ENCODE measurements around the gene IL1R2. TPM values are rescaled to one million over a fixed set of nuclear protein-coding genes. Genes with fewer than 3 reads are reported as not detected.

Gene IL1R2
- polyA plus RNA-seq, 1 experiment, result not detected

GRCh38 chr2:102012061-102012614 lies 20.4 kb downstream of the IL1R2 start:
- CTCF ChIA-PET, result interaction anchor here (1.5 to 1.9 kb wide), 5 partner anchors 8 to 233 kb away, joined by 3 to 11 read pairs (median 6); no protein-coding TSS in a partner anchor
- no peaks in the 10 kb centered on the region for H3K27me3 ChIP-seq (ENCODE audit: control insufficient read depth, insufficient read depth, low read length)
- DNase-seq (ENCODE audit: low read depth), result no peak
- POLR2A ChIA-PET, result no interaction called here
- TF ChIP-seq CTCF (IDR thresholded peaks at IDR 0.05; ENCODE audit: insufficient read depth, low read depth, low read length), result no peak
- no peak overlapping the region for H3K4me3 ChIP-seq (ENCODE audit: low read depth, low read length)
- H3K36me3 ChIP-seq (ENCODE audit: control insufficient read depth, insufficient read depth, low read length), result no peaks in the 10 kb centered on the region

- no peak for TF ChIP-seq CTCF (IDR thresholded peaks at IDR 0.05; ENCODE audit: insufficient read depth, low read depth, low read length)
- Histone ChIP-seq H3K4me3 (ENCODE audit: low read depth, low read length) (no peak overlapping the region), H3K36me3 (ENCODE audit: control insufficient read depth, insufficient read depth, low read length) (no peaks in the 10 kb centered on the region), H3K27me3 (ENCODE audit: control insufficient read depth, insufficient read depth, low read length) (no peaks in the 10 kb centered on the region)
- DNase-seq (ENCODE audit: low read depth), result no peak
- ChIA-PET CTCF (interaction anchor here (0.7 to 5.5 kb wide), 9 partner anchors 7 to 232 kb away, joined by 3 to 33 read pairs (median 6); no protein-coding TSS in a partner anchor), POLR2A (no interaction called here)
Measured at GRCh38 chr2:102013206-102014040, 21.7 kb downstream of the IL1R2 start.

GRCh38 chr2:102014041-102014345 lies 22.2 kb downstream of the IL1R2 start:
- TF ChIP-seq CTCF (IDR thresholded peaks at IDR 0.05; ENCODE audit: insufficient read depth, low read depth, low read length), result no peak
- no peaks in the 10 kb centered on the region for H3K27me3 ChIP-seq (ENCODE audit: control insufficient read depth, insufficient read depth, low read length)
- CTCF ChIA-PET, result interaction anchor here (0.7 to 5.5 kb wide), 5 partner anchors 8 to 227 kb away, joined by 3 to 33 read pairs (median 6); no protein-coding TSS in a partner anchor
- no peak overlapping the region for H3K4me3 ChIP-seq (ENCODE audit: low read depth, low read length)
- DNase-seq (ENCODE audit: low read depth), result no peak
- POLR2A ChIA-PET, result no interaction called here
- no peaks in the 10 kb centered on the region for H3K36me3 ChIP-seq (ENCODE audit: control insufficient read depth, insufficient read depth, low read length)

GRCh38 chr2:102015399-102015798 lies 23.6 kb downstream of the IL1R2 start:
- Histone ChIP-seq H3K27me3 (ENCODE audit: control insufficient read depth, insufficient read depth, low read length) (no peaks in the 10 kb centered on the region), H3K36me3 (ENCODE audit: control insufficient read depth, insufficient read depth, low read length) (no peaks in the 10 kb centered on the region), H3K4me3 (ENCODE audit: low read depth, low read length) (no peak overlapping the region)
- POLR2A ChIA-PET, result interaction anchor here (0.5 kb wide), 1 partner anchor 184 kb away, joined by 6 read pairs; no protein-coding TSS in a partner anchor
- no peak for TF ChIP-seq CTCF (IDR thresholded peaks at IDR 0.05; ENCODE audit: insufficient read depth, low read depth, low read length)
- no peak for DNase-seq (ENCODE audit: low read depth)
- CTCF ChIA-PET, result interaction anchor here (1.3 to 5.5 kb wide), 4 partner anchors 9 to 225 kb away, joined by 3 to 33 read pairs (median 8); no protein-coding TSS in a partner anchor

GRCh38 chr2:102016399-102016955 lies 24.7 kb downstream of the IL1R2 start:
- ChIA-PET POLR2A (no interaction called here), CTCF (interaction anchor here (1.2 to 5.5 kb wide), 4 partner anchors 10 to 224 kb away, joined by 3 to 33 read pairs (median 8); no protein-coding TSS in a partner anchor)
- H3K4me3 ChIP-seq (ENCODE audit: low read depth, low read length), result no peak overlapping the region
- DNase-seq (ENCODE audit: low read depth), result no peak
- H3K27me3 ChIP-seq (ENCODE audit: control insufficient read depth, insufficient read depth, low read length), result no peaks in the 10 kb centered on the region
- no peaks in the 10 kb centered on the region for H3K36me3 ChIP-seq (ENCODE audit: control insufficient read depth, insufficient read depth, low read length)
- no peak for TF ChIP-seq CTCF (IDR thresholded peaks at IDR 0.05; ENCODE audit: insufficient read depth, low read depth, low read length)
